Head of caudate nucleus (tissue), 42 donors: ENCODE measurements around the gene MRPL16.

Source experiments
- DNase-seq, 42 donors: peaks; one replicate each; pipeline versions ENCODE4 v3.0.0 to v3.0.0-alpha.2; 2020 to 2021; ENCODE audit warnings: mixed read lengths in 7 of 42
- intact Hi-C: fragments of 100-400 bp; cut with DNase I; formaldehyde crosslinking; loops from one replicate; pipeline ENCODE4 v1.15.0; 2022

MRPL16 gene

GRCh38 chr11:59778122-59778521 is 32.5 kb downstream of the MRPL16 start:
- DNase-seq = peak in 4 of 42 donors; percentile 18 to 50 (median 41)
- intact Hi-C loops = no loop called here

GRCh38 chr11:59777104-59777503 is 33.5 kb downstream of the MRPL16 start:
- intact Hi-C loops = no loop called here
- DNase-seq = no peak

GRCh38 chr11:59776210-59777066 is 34.1 kb downstream of the MRPL16 start:
- DNase-seq = peak in 15 of 42 donors; percentile 14 to 70 (median 35)
- intact Hi-C loops = no loop called here

- intact Hi-C loops = no loop called here
- DNase-seq = no peak
Measured at GRCh38 chr11:59773083-59773440, 37.5 kb downstream of the MRPL16 start.

- intact Hi-C loops = no loop called here
- DNase-seq = no peak
Measured at GRCh38 chr11:59771605-59772004, 39.0 kb downstream of the MRPL16 start.

GRCh38 chr11:59770869-59771268 is 39.7 kb downstream of the MRPL16 start:
- intact Hi-C loops = no loop called here
- no peak for DNase-seq

- DNase-seq = no peak
- intact Hi-C loops = no loop called here
Measured at GRCh38 chr11:59770319-59770718, 40.3 kb downstream of the MRPL16 start.

- intact Hi-C loops = no loop called here
- DNase-seq = no peak
Measured at GRCh38 chr11:59769828-59770227, 40.8 kb downstream of the MRPL16 start.

GRCh38 chr11:59769111-59769510 is 41.5 kb downstream of the MRPL16 start:
- intact Hi-C loops = no loop called here
- no peak for DNase-seq

GRCh38 chr11:59767225-59767611 is 43.4 kb downstream of the MRPL16 start:
- intact Hi-C loops = no loop called here

GRCh38 chr11:59766542-59767224 is 43.9 kb downstream of the MRPL16 start:
- no peak for DNase-seq
- intact Hi-C loops = no loop called here

More at GRCh38 chr11:59767225-59767611, 43.4 kb downstream of the MRPL16 start:
- no peak for DNase-seq

- no peak for DNase-seq
- intact Hi-C loops = no loop called here
Measured at GRCh38 chr11:59765068-59765735, 45.4 kb downstream of the MRPL16 start.

- DNase-seq = no peak
- intact Hi-C loops = no loop called here
Measured at GRCh38 chr11:59761993-59762392, 48.6 kb downstream of the MRPL16 start.

- intact Hi-C loops = no loop called here
- DNase-seq = no peak
Measured at GRCh38 chr11:59760771-59761170, 49.8 kb downstream of the MRPL16 start.

- intact Hi-C loops = no loop called here
- DNase-seq = no peak
Measured at GRCh38 chr11:59759900-59760299, 50.7 kb downstream of the MRPL16 start.

- intact Hi-C loops = no loop called here
- DNase-seq = no peak
Measured at GRCh38 chr11:59758401-59759037, 52.1 kb downstream of the MRPL16 start.

GRCh38 chr11:59756845-59757244 is 53.7 kb downstream of the MRPL16 start:
- peak in 1 of 42 donors; percentile 24 for DNase-seq
- intact Hi-C loops = no loop called here

- no peak for DNase-seq
- intact Hi-C loops = no loop called here
Measured at GRCh38 chr11:59756558-59756840, 54.1 kb downstream of the MRPL16 start.
